HEK293 (cell line): ENCODE results near the gene USP33.

ENCODE experiments used
- CTCF ChIP-seq: fragments of 450-650 bp; formaldehyde crosslinking; IDR thresholded peaks from 2 replicates; pipeline ENCODE4 v1.5.1; 2016; ENCODE audit warnings: missing biosample characterization, missing genetic modification characterization
- RBAK ChIP-seq: fragments of 450-650 bp; formaldehyde crosslinking; IDR thresholded peaks from 2 replicates; pipeline ENCODE4 v1.5.1; 2016; ENCODE audit warnings: missing biosample characterization, missing genetic modification characterization
- ZNF184 ChIP-seq: fragments of 450-650 bp; IDR thresholded peaks from 2 replicates; pipeline ENCODE4 v1.5.1; 2018; ENCODE audit warnings: missing biosample characterization, mild to moderate bottlenecking, missing genetic modification characterization

GRCh38 chr1:77757603-77758002 lies 2.0 kb downstream of the USP33 start:
- no peak for TF ChIP-seq CTCF (tag by site-specific recombination)
- no peak for TF ChIP-seq ZNF184
- TF ChIP-seq RBAK (tag by site-specific recombination), result no peak
